T-helper 17 cell (primary cell): ENCODE data around the gene EEF1A1. TPM values are rescaled to one million over a fixed set of nuclear protein-coding genes. Genes with fewer than 3 reads are reported as not detected.

Experiments
- total RNA-seq, 4 donors: library from RNA in 2 of 4; stranded (reverse) in 2 of 4; gene quantifications; one replicate each; pipeline ENCODE4 v1.2.3 and lab custom pipeline; 2022 to 2026

Gene EEF1A1
- total RNA-seq, 2 donors from 2014 or later, result 15,315 to 15,954 TPM

Other genes with a start within 250 kb of the EEF1A1 start
- not detected for gene DPPA5, start 166.8 kb downstream of the EEF1A1 start, total RNA-seq
- gene KHDC3L, start 158.4 kb downstream of the EEF1A1 start, total RNA-seq, result not detected
- gene OOEP, start 151.1 kb downstream of the EEF1A1 start, total RNA-seq, result under 1 TPM in 1 of 2 donors, not detected in 1; 0.40 TPM
- 1 to 10 TPM; 1.2 to 2.0 TPM for gene DDX43, start 126.2 kb downstream of the EEF1A1 start, total RNA-seq
- 10 to 100 TPM; 18.9 to 21.4 TPM for gene CGAS, start 68.7 kb downstream of the EEF1A1 start, total RNA-seq
- 10 to 100 TPM; 37.1 to 47.4 TPM for gene MTO1, start 59.3 kb downstream of the EEF1A1 start, total RNA-seq
- 1 to 10 TPM; 6.6 to 9.2 TPM for gene SLC17A5, start 133.0 kb upstream of the EEF1A1 start, total RNA-seq
- gene CD109, start 175.2 kb upstream of the EEF1A1 start, total RNA-seq, result under 1 TPM; 0.30 to 0.83 TPM